Measurements from ENCODE around the gene CLASP1.
A peak's percentile ranks its signal among the peaks of the same experiment; 100 is the strongest.
"Not testable (repeated sequence)": the region's sequence is repeated elsewhere in the genome, so short reads cannot be mapped to it uniquely, and the experiment has no call there.

Gene CLASP1

GRCh38 chr2:121471532-121472469 lies 177.5 kb downstream of the CLASP1 start:
- DNase-seq = peak; percentile 67
- in situ Hi-C loops (cut with HindIII; ENCODE audit: low pct_ligation_motif_present, low pct_unique_long_range_greater_than_20kb, low sequenced_read_pairs) = no loop called here

GRCh38 chr2:121470917-121471316 lies 178.3 kb downstream of the CLASP1 start:
- no peak for DNase-seq
- in situ Hi-C loops (cut with HindIII; ENCODE audit: low pct_ligation_motif_present, low pct_unique_long_range_greater_than_20kb, low sequenced_read_pairs) = no loop called here

- in situ Hi-C loops (cut with HindIII; ENCODE audit: low pct_ligation_motif_present, low pct_unique_long_range_greater_than_20kb, low sequenced_read_pairs) = no loop called here
These were observed 179.9 kb downstream of the CLASP1 start for GRCh38 chr2:121469356-121469755.

GRCh38 chr2:121468936-121469335 lies 180.3 kb downstream of the CLASP1 start:
- DNase-seq = no peak
- in situ Hi-C loops (cut with HindIII; ENCODE audit: low pct_ligation_motif_present, low pct_unique_long_range_greater_than_20kb, low sequenced_read_pairs) = no loop called here

More at GRCh38 chr2:121469356-121469755, 179.9 kb downstream of the CLASP1 start:
- no peak for DNase-seq

GRCh38 chr2:121459291-121459690 lies 190.0 kb downstream of the CLASP1 start:
- in situ Hi-C loops (cut with HindIII; ENCODE audit: low pct_ligation_motif_present, low pct_unique_long_range_greater_than_20kb, low sequenced_read_pairs) = no loop called here
- no peak for DNase-seq

- in situ Hi-C loops (cut with HindIII; ENCODE audit: low pct_ligation_motif_present, low pct_unique_long_range_greater_than_20kb, low sequenced_read_pairs) = no loop called here
- no peak for DNase-seq
These were observed 192.9 kb downstream of the CLASP1 start for GRCh38 chr2:121456325-121456724.

- in situ Hi-C loops (cut with HindIII; ENCODE audit: low pct_ligation_motif_present, low pct_unique_long_range_greater_than_20kb, low sequenced_read_pairs) = no loop called here
- DNase-seq = no peak
These were observed 193.8 kb downstream of the CLASP1 start for GRCh38 chr2:121455446-121455845.

- no peak for DNase-seq
- in situ Hi-C loops (cut with HindIII; ENCODE audit: low pct_ligation_motif_present, low pct_unique_long_range_greater_than_20kb, low sequenced_read_pairs) = no loop called here
These were observed 194.6 kb downstream of the CLASP1 start for GRCh38 chr2:121454549-121455090.

- peak; percentile 8 for DNase-seq
- in situ Hi-C loops (cut with HindIII; ENCODE audit: low pct_ligation_motif_present, low pct_unique_long_range_greater_than_20kb, low sequenced_read_pairs) = no loop called here
These were observed 197.9 kb downstream of the CLASP1 start for GRCh38 chr2:121451398-121451797.

GRCh38 chr2:121450301-121450700 lies 199.0 kb downstream of the CLASP1 start:
- in situ Hi-C loops (cut with HindIII; ENCODE audit: low pct_ligation_motif_present, low pct_unique_long_range_greater_than_20kb, low sequenced_read_pairs) = no loop called here
- DNase-seq = peak; percentile 87

GRCh38 chr2:121446647-121447241 lies 202.5 kb downstream of the CLASP1 start:
- no peak for DNase-seq
- in situ Hi-C loops (cut with HindIII; ENCODE audit: low pct_ligation_motif_present, low pct_unique_long_range_greater_than_20kb, low sequenced_read_pairs) = no loop called here

- no peak for DNase-seq
- in situ Hi-C loops (cut with HindIII; ENCODE audit: low pct_ligation_motif_present, low pct_unique_long_range_greater_than_20kb, low sequenced_read_pairs) = no loop called here
These were observed 206.4 kb downstream of the CLASP1 start for GRCh38 chr2:121442889-121443288.

GRCh38 chr2:121438290-121438689 lies 211.0 kb downstream of the CLASP1 start:
- DNase-seq; in situ Hi-C loops (cut with HindIII; ENCODE audit: low pct_ligation_motif_present, low pct_unique_long_range_greater_than_20kb, low sequenced_read_pairs): not testable (repeated sequence)

GRCh38 chr2:121436918-121437317 lies 212.3 kb downstream of the CLASP1 start:
- DNase-seq = no peak
- in situ Hi-C loops (cut with HindIII; ENCODE audit: low pct_ligation_motif_present, low pct_unique_long_range_greater_than_20kb, low sequenced_read_pairs) = no loop called here

GRCh38 chr2:121435790-121436189 lies 213.5 kb downstream of the CLASP1 start:
- DNase-seq = no peak
- in situ Hi-C loops (cut with HindIII; ENCODE audit: low pct_ligation_motif_present, low pct_unique_long_range_greater_than_20kb, low sequenced_read_pairs) = no loop called here

GRCh38 chr2:121431214-121431613 lies 218.0 kb downstream of the CLASP1 start:
- in situ Hi-C loops (cut with HindIII; ENCODE audit: low pct_ligation_motif_present, low pct_unique_long_range_greater_than_20kb, low sequenced_read_pairs) = no loop called here

GRCh38 chr2:121429927-121430520 lies 219.2 kb downstream of the CLASP1 start:
- in situ Hi-C loops (cut with HindIII; ENCODE audit: low pct_ligation_motif_present, low pct_unique_long_range_greater_than_20kb, low sequenced_read_pairs) = no loop called here

More at GRCh38 chr2:121431214-121431613, 218.0 kb downstream of the CLASP1 start:
- DNase-seq = no peak

GRCh38 chr2:121429119-121429903 lies 220.0 kb downstream of the CLASP1 start:
- in situ Hi-C loops (cut with HindIII; ENCODE audit: low pct_ligation_motif_present, low pct_unique_long_range_greater_than_20kb, low sequenced_read_pairs) = no loop called here

More at GRCh38 chr2:121429927-121430520, 219.2 kb downstream of the CLASP1 start:
- no peak for DNase-seq

More at GRCh38 chr2:121429119-121429903, 220.0 kb downstream of the CLASP1 start:
- no peak for DNase-seq
